ENCODE results near the gene ZNF410.
A peak's percentile ranks its signal among the peaks of the same experiment; 100 is the strongest.
"Not testable (repeated sequence)": the region's sequence is repeated elsewhere in the genome, so short reads cannot be mapped to it uniquely, and the experiment has no call there.

Gene ZNF410

GRCh38 chr14:73886449-73887317 is at the start of gene ZNF410:
TSS of gene ZNF410 (plus strand) at chr14:73886859. CDS start at chr14:73892176, 5,317 bp downstream.
- DNase-seq (ENCODE audit: low read depth), result peak; percentile 88

GRCh38 chr14:73838293-73839034 is 48.2 kb upstream of the ZNF410 start:
- DNase-seq (ENCODE audit: low read depth), result not testable (repeated sequence)

- no peak for DNase-seq (ENCODE audit: low read depth)
These were observed 44.5 kb upstream of the ZNF410 start for GRCh38 chr14:73842201-73842600.

GRCh38 chr14:73842851-73843250 is 43.8 kb upstream of the ZNF410 start:
- DNase-seq (ENCODE audit: low read depth), result no peak

- DNase-seq (ENCODE audit: low read depth), result no peak
These were observed 43.4 kb upstream of the ZNF410 start for GRCh38 chr14:73843296-73843695.

- no peak for DNase-seq (ENCODE audit: low read depth)
These were observed 39.7 kb upstream of the ZNF410 start for GRCh38 chr14:73846947-73847346.

- no peak for DNase-seq (ENCODE audit: low read depth)
These were observed 35.7 kb upstream of the ZNF410 start for GRCh38 chr14:73851000-73851399.

GRCh38 chr14:73851567-73852382 is 34.9 kb upstream of the ZNF410 start, which contains the start of gene PTGR2:
TSS of gene PTGR2 (plus strand) at chr14:73851831. CDS start at chr14:73858863, 7,032 bp downstream.
- DNase-seq (ENCODE audit: low read depth), result peak; percentile 77

GRCh38 chr14:73859145-73859544 is 27.5 kb upstream of the ZNF410 start:
- DNase-seq (ENCODE audit: low read depth), result no peak

- no peak for DNase-seq (ENCODE audit: low read depth)
These were observed 25.6 kb upstream of the ZNF410 start for GRCh38 chr14:73861073-73861472.

GRCh38 chr14:73862480-73862879 is 24.2 kb upstream of the ZNF410 start:
- no peak for DNase-seq (ENCODE audit: low read depth)

GRCh38 chr14:73863209-73863608 is 23.4 kb upstream of the ZNF410 start:
- DNase-seq (ENCODE audit: low read depth), result no peak

GRCh38 chr14:73865534-73866113 is 21.0 kb upstream of the ZNF410 start:
- DNase-seq (ENCODE audit: low read depth), result no peak

GRCh38 chr14:73869754-73870153 is 16.9 kb upstream of the ZNF410 start:
- DNase-seq (ENCODE audit: low read depth), result not testable (repeated sequence)

GRCh38 chr14:73870525-73871235 is 16.0 kb upstream of the ZNF410 start:
- no peak for DNase-seq (ENCODE audit: low read depth)

- no peak for DNase-seq (ENCODE audit: low read depth)
These were observed 13.0 kb upstream of the ZNF410 start for GRCh38 chr14:73873660-73874059.

GRCh38 chr14:73877790-73878189 is 8.9 kb upstream of the ZNF410 start:
- no peak for DNase-seq (ENCODE audit: low read depth)

GRCh38 chr14:73878436-73878835 is 8.2 kb upstream of the ZNF410 start:
- DNase-seq (ENCODE audit: low read depth), result no peak

GRCh38 chr14:73879027-73879426 is 7.6 kb upstream of the ZNF410 start:
- no peak for DNase-seq (ENCODE audit: low read depth)

GRCh38 chr14:73884438-73885190 is 2.0 kb upstream of the ZNF410 start:
- no peak for DNase-seq (ENCODE audit: low read depth)

GRCh38 chr14:73887318-73887616 is 608 bp downstream of the ZNF410 start:
- no peak for DNase-seq (ENCODE audit: low read depth)

Data from non-pigmented ciliary epithelial cell (primary cell).